GM23338 (cell line): ENCODE data around the gene TMEM151B.

Source experiments
- EZH2 ChIP-seq: fragments of 200-600 bp; sonication (generic); IDR thresholded peaks from one replicate; pipeline ENCODE4 v1.8.0; 2017; ENCODE audit warnings: antibody characterized with exemption, mild to moderate bottlenecking, low read depth; ENCODE audit not compliant: unreplicated experiment
- JUNB ChIP-seq: IDR thresholded peaks from one replicate; pipeline ENCODE4 v1.6.1; 2016; ENCODE audit warnings: antibody characterized with exemption; ENCODE audit not compliant: unreplicated experiment
- TF ChIP-seq, protein P1 (sequence below), 2 experiments: fragments of 200-600 bp in 1 of 2; sonication (generic) in 1 of 2; conservative IDR thresholded peaks; 2 replicates each; pipeline versions ENCODE4 v1.5.1 to v1.6.1; 2016 to 2017; ENCODE audit warnings: antibody characterized with exemption in 2 of 2, low read depth in 2 of 2, mild to moderate bottlenecking in 2 of 2, moderate library complexity in 1 of 2
- TF ChIP-seq, protein P2 (sequence below): IDR thresholded peaks from one replicate; pipeline ENCODE4 v1.6.1; 2018; ENCODE audit warnings: antibody characterized with exemption; ENCODE audit not compliant: unreplicated experiment

DNA sequence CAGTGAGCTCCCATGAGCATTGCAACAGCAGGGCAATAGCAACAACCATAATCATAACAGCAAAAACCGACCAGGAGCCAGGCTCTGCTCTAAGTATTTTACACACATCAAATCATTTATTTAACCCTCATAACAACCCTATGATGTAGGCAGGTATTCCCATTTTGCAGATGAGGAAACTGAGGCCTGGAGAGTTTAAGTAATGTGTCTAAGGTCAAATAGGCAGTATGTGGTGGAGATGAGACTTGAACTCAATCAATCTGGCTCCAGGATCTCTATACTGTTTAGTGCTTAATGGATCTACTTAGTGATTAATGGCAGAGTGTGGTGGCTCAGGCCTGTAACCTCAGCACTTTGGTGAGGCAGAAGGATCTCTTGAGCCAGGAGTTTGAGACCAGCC lies 3.4 kb downstream of the TMEM151B start:
- TF ChIP-seq, protein P1, sequence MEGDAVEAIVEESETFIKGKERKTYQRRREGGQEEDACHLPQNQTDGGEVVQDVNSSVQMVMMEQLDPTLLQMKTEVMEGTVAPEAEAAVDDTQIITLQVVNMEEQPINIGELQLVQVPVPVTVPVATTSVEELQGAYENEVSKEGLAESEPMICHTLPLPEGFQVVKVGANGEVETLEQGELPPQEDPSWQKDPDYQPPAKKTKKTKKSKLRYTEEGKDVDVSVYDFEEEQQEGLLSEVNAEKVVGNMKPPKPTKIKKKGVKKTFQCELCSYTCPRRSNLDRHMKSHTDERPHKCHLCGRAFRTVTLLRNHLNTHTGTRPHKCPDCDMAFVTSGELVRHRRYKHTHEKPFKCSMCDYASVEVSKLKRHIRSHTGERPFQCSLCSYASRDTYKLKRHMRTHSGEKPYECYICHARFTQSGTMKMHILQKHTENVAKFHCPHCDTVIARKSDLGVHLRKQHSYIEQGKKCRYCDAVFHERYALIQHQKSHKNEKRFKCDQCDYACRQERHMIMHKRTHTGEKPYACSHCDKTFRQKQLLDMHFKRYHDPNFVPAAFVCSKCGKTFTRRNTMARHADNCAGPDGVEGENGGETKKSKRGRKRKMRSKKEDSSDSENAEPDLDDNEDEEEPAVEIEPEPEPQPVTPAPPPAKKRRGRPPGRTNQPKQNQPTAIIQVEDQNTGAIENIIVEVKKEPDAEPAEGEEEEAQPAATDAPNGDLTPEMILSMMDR (conservative IDR thresholded peaks at IDR 0.05; ENCODE audit: low read depth in 2 of 2) = no peak
- TF ChIP-seq JUNB = no peak
- TF ChIP-seq EZH2 = no peak
- TF ChIP-seq, protein P2, sequence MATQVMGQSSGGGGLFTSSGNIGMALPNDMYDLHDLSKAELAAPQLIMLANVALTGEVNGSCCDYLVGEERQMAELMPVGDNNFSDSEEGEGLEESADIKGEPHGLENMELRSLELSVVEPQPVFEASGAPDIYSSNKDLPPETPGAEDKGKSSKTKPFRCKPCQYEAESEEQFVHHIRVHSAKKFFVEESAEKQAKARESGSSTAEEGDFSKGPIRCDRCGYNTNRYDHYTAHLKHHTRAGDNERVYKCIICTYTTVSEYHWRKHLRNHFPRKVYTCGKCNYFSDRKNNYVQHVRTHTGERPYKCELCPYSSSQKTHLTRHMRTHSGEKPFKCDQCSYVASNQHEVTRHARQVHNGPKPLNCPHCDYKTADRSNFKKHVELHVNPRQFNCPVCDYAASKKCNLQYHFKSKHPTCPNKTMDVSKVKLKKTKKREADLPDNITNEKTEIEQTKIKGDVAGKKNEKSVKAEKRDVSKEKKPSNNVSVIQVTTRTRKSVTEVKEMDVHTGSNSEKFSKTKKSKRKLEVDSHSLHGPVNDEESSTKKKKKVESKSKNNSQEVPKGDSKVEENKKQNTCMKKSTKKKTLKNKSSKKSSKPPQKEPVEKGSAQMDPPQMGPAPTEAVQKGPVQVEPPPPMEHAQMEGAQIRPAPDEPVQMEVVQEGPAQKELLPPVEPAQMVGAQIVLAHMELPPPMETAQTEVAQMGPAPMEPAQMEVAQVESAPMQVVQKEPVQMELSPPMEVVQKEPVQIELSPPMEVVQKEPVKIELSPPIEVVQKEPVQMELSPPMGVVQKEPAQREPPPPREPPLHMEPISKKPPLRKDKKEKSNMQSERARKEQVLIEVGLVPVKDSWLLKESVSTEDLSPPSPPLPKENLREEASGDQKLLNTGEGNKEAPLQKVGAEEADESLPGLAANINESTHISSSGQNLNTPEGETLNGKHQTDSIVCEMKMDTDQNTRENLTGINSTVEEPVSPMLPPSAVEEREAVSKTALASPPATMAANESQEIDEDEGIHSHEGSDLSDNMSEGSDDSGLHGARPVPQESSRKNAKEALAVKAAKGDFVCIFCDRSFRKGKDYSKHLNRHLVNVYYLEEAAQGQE = no peak
